HG03039 (cell line): ENCODE results near the gene TMPRSS6.

Experiments used
- ATAC-seq: cut with Tn5 transposase; IDR thresholded peaks from one replicate; pipeline ENCODE4 v1.9.1; 2021; ENCODE audit warnings: mild to moderate bottlenecking, moderate library complexity; ENCODE audit not compliant: unreplicated experiment

Gene TMPRSS6

DNA sequence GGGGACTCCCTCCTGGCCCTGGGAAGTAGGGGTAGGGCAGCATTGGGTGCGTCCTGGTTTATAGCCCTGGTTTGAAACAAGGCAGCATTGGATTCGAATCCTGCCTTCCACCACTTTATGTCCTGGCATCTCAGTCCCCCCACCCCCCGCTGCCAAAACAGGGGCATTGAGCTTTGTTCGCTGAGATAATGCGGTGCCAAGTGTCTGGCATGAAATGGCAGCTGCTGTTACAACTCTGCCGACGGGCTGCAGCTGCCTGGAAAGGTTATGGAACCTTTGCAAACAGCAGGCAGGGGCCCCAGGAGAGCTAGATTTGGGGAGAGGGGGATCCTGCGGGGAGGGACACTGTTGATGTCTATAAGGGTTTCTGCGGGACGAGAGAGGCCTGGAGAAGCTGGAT is 92.2 kb downstream of the TMPRSS6 start:
- no peak for ATAC-seq

DNA sequence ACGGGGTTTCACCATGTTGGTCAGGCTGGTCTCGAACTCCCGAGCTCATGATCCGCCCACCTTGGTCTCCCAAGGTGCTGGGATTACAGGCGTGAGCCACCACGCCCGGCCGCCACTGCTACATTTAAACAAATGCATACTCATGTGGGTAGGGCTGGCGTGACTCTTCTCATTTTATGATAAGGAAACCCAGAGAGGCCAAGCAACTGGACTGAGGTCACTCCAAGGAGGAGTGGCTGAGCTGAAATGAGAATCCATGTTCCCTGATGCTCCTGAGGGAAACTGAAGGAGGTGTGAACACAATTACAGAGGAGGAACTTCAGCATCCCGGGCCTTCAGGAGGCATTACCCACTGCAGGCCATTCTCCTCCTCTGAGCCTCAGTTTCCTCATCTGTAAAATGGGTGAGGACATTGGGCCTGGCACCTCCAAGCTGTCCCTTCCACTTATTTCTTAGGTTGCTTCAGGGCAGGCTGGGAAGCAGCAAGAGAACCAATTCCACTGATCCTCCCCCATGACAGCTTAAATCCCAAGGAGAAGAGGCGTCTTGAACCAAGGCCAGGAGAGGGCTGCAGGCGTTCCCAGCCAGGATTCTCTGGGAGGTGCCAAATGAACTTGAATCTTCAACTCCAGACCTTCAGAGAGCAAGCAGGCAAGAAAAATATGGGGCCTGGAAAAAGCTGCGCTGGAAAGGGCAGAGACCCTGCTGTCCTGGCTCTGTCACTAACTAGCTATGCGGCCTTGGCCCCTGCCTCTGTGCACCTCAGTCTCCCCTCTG is 93.2 kb downstream of the TMPRSS6 start:
- no peak for ATAC-seq

DNA sequence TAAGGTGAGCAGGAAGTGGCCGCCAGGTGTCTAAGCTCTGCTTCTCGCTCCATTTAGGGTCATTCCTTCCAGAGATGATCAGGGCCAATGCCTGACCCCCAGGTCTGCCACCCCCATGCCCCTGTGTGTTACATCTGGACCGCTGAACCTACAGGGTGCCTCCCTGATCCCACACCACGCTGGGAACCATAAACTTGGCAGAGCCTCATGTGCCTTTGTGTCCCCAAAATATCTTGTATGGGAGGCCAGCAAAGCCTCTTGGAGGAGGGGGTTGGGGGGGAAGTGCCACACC is 94.0 kb downstream of the TMPRSS6 start:
- no peak for ATAC-seq
